Lung (tissue), 12 donors: ENCODE data around the gene ERFL. TPM values are rescaled to one million over a fixed set of nuclear protein-coding genes. Genes with fewer than 3 reads are reported as not detected.

Experiments
- ATAC-seq: fragments of 200-7000 bp; cut with Tn5 transposase; one replicate; pipeline ENCODE4 v1.9.1; 2020; ENCODE audit warnings: moderate number of reproducible peaks; ENCODE audit not compliant: insufficient read depth, low FRiP score
- DNase-seq, 3 donors: peaks; one replicate each; pipeline ENCODE4 v3.0.0-alpha.2; 2013 to 2017
- H3K27ac ChIP-seq, 2 donors: one replicate each; pipeline ENCODE4 v1.5.1; 2013; ENCODE audit warnings: mild to moderate bottlenecking in 2 of 2, moderate library complexity in 2 of 2, control low read depth in 1 of 2, inconsistent platforms in 1 of 2, low read depth in 1 of 2, low read length in 1 of 2
- H3K27me3 ChIP-seq, 3 donors: one replicate each; pipeline ENCODE4 v1.5.1; 2013; ENCODE audit warnings: low read length in 2 of 3; ENCODE audit not compliant: control insufficient read depth in 3 of 3, insufficient read depth in 3 of 3
- H3K36me3 ChIP-seq, 4 donors: one replicate each; pipeline ENCODE4 v1.5.1; 2013; ENCODE audit warnings: low read length in 4 of 4, mild to moderate bottlenecking in 1 of 4, moderate library complexity in 1 of 4; ENCODE audit not compliant: control insufficient read depth in 4 of 4, insufficient read depth in 4 of 4
- H3K4me1 ChIP-seq, 5 donors: one replicate each; pipeline ENCODE4 v1.5.1; 2013; ENCODE audit warnings: low read length in 5 of 5, mild to moderate bottlenecking in 2 of 5, moderate library complexity in 1 of 5; ENCODE audit not compliant: control insufficient read depth in 5 of 5, insufficient read depth in 5 of 5
- H3K4me3 ChIP-seq: one replicate; pipeline ENCODE4 v1.5.1; 2013; ENCODE audit warnings: mild to moderate bottlenecking, control low read depth, moderate library complexity
- H3K9ac ChIP-seq, 2 donors: one replicate each; pipeline ENCODE4 v1.5.1; 2013; ENCODE audit warnings: low read length in 2 of 2, control low read depth in 1 of 2; ENCODE audit not compliant: insufficient read depth in 1 of 2
- H3K9me3 ChIP-seq, 4 donors: one replicate each; pipeline ENCODE4 v1.5.1; 2013; ENCODE audit warnings: low read length in 3 of 4, mild to moderate bottlenecking in 1 of 4, moderate library complexity in 1 of 4; ENCODE audit not compliant: control insufficient read depth in 4 of 4, insufficient read depth in 3 of 4
- CTCF ChIP-seq: IDR thresholded peaks from 2 replicates; pipeline ENCODE4 v1.5.1; 2012; ENCODE audit warnings: mild to moderate bottlenecking; ENCODE audit errors: control extremely low read depth, extremely low read depth
- WGBS, 2 donors: extraction: QIAGEN DNeasy Blood & Tissue Kit; methylation state at CpG; one replicate each; pipeline ENCODE4 v1.1.7; 2013; 5-methylcytosine and 5-hydroxymethylcytosine counted together
- polyA plus RNA-seq, 2 donors: library from polyadenylated mRNA; stranded (reverse); fragments of 200-250 nt; gene quantifications; one replicate each; pipeline ENCODE4 v1.2.1, GENCODE V29; 2013
- total RNA-seq, 2 donors: library from RNA; depleted of rRNA in 1 of 2; stranded (reverse); fragments of >200 nt in 1 of 2; gene quantifications; one replicate each; pipeline ENCODE4 v1.2.1, GENCODE V29; 2014 to 2021
- donor health status: control.
- donor health status: control.
- donor health status: Bipolar disorder and iron deficiency.
- donor health status: healthy.
- donor health status: DM: yes; HTN: yes; CAD: no.

ERFL gene
- total and polyA plus RNA-seq, 4 donors, result 0.16 to 0.67 (median 0.37) TPM; not detected in 1

- ATAC-seq, result no peak
- WGBS, 2 donors, result 16 to 31% methylated on average over 17 to 22 of the region's 22 CpGs
- DNase-seq, result no peak
- Histone ChIP-seq H3K27ac (no peak overlapping the region), H3K27me3 (peaks cover 5 to 93% (median 78%) of the 10 kb centered on the region in 3 donors), H3K4me1 (no peaks in the 10 kb centered on the region), H3K4me3 (no peak overlapping the region), H3K9ac (no peak overlapping the region), H3K9me3 (peaks cover 0 to 13% (median 0%) of the 10 kb centered on the region in 4 donors), H3K36me3 (no peaks in the 10 kb centered on the region)
- TF ChIP-seq CTCF, result no peak
These were observed 6.4 kb downstream of the ERFL start for GRCh38 chr19:41921577-41922576.

- no peak for DNase-seq
- no peak overlapping the region for H3K27ac ChIP-seq
- no peaks in the 10 kb centered on the region for H3K36me3 ChIP-seq
- H3K9me3 ChIP-seq, result peaks cover 0 to 16% (median 0%) of the 10 kb centered on the region in 4 donors
- H3K4me1 ChIP-seq, result no peaks in the 10 kb centered on the region
- no peak overlapping the region for H3K4me3 ChIP-seq
- 8 to 19% methylated on average over 26 of the region's 26 CpGs for WGBS, 2 donors
- TF ChIP-seq CTCF, result no peak
- ATAC-seq, result no peak
- H3K27me3 ChIP-seq, result peaks cover 5 to 95% (median 80%) of the 10 kb centered on the region in 3 donors
- H3K9ac ChIP-seq, result no peak overlapping the region
These were observed 7.2 kb downstream of the ERFL start for GRCh38 chr19:41920882-41921576.

GRCh38 chr19:41919948-41920712 is 8.1 kb downstream of the ERFL start:
- H3K27me3 ChIP-seq, result peaks cover 5 to 94% (median 77%) of the 10 kb centered on the region in 3 donors
- no peak overlapping the region for H3K9ac ChIP-seq
- H3K36me3 ChIP-seq, result no peaks in the 10 kb centered on the region
- ATAC-seq (no peak), DNase-seq (no peak)
- H3K4me3 ChIP-seq, result no peak overlapping the region
- H3K4me1 ChIP-seq, result peaks cover 0 to 2% (median 0%) of the 10 kb centered on the region in 5 donors
- whole genome bisulfite sequencing, 2 donors, result 89 to 93% methylated on average over 33 of the region's 33 CpGs
- no peak overlapping the region for H3K27ac ChIP-seq
- no peak for TF ChIP-seq CTCF
- peaks cover 0 to 17% (median 0%) of the 10 kb centered on the region in 4 donors for H3K9me3 ChIP-seq
